ENCODE data around the gene DMRT3. TPM values are rescaled to one million over a fixed set of nuclear protein-coding genes. Genes with fewer than 3 reads are reported as not detected.

Gene DMRT3
- total and polyA plus RNA-seq, 8 donors = not detected

DNA sequence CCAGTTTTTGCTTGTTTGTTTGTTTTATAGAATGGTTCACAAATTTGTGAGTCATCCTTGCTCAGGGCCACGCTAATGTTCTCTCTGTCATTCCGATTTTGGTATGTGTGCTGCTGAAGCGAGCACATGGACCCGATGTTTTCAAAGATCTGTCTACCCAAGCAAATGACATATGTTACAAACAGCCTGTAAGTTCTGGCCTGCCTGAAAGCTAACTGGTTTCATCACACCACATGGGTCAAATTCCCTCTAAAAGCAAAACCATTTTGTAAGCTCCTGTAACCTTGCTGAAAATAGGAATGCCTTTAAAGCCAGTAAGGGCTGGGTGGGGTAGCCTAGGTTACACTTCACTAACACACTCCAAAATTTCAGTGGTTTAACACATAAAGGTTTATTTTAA lies 25.4 kb downstream of the DMRT3 start:
- Histone ChIP-seq H3K36me3 (no peaks in the 10 kb centered on the region), H3K4me3 (no peak overlapping the region), H3K27me3 (peaks cover 0 to 5% of the 10 kb centered on the region in 2 donors), H3K4me1 (no peaks in the 10 kb centered on the region), H3K9me3 (peaks cover 0 to 5% of the 10 kb centered on the region in 2 donors), H3K27ac (no peak overlapping the region)
- intact Hi-C loops (cut with DNase I) = no loop called here
- TF ChIP-seq, protein P1, sequence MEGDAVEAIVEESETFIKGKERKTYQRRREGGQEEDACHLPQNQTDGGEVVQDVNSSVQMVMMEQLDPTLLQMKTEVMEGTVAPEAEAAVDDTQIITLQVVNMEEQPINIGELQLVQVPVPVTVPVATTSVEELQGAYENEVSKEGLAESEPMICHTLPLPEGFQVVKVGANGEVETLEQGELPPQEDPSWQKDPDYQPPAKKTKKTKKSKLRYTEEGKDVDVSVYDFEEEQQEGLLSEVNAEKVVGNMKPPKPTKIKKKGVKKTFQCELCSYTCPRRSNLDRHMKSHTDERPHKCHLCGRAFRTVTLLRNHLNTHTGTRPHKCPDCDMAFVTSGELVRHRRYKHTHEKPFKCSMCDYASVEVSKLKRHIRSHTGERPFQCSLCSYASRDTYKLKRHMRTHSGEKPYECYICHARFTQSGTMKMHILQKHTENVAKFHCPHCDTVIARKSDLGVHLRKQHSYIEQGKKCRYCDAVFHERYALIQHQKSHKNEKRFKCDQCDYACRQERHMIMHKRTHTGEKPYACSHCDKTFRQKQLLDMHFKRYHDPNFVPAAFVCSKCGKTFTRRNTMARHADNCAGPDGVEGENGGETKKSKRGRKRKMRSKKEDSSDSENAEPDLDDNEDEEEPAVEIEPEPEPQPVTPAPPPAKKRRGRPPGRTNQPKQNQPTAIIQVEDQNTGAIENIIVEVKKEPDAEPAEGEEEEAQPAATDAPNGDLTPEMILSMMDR (IDR thresholded peaks at IDR 0.05) = no peak
- no peak for ATAC-seq
- no peak for DNase-seq

DNA sequence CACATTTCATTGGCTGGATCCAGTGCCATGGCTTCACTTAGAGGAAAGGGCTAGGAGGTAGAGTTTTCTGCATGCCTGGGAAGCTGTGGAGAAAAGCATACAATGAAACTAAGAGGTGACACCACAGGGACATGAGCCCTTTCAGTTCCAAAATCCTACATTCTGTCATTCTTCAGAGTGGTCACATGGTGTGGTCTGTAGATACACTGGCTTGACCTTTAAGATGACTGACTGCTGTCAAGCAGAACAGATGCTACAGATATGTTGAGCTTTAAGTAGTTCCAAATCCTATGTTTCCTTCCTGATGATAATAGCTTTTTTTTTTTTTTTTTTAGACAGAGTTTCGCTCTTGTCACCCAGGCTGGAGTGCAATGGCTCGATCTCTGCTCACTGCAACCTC lies 26.2 kb downstream of the DMRT3 start:
- H3K36me3 ChIP-seq = no peaks in the 10 kb centered on the region
- ATAC-seq (no peak), DNase-seq (no peak)
- peaks cover 0 to 5% of the 10 kb centered on the region in 2 donors for H3K9me3 ChIP-seq
- no peak overlapping the region for H3K4me3 ChIP-seq
- no peak overlapping the region for H3K27ac ChIP-seq
- intact Hi-C loops (cut with DNase I) = no loop called here
- H3K27me3 ChIP-seq = peaks cover 0 to 5% of the 10 kb centered on the region in 2 donors
- no peaks in the 10 kb centered on the region for H3K4me1 ChIP-seq
- TF ChIP-seq, protein P1 (IDR thresholded peaks at IDR 0.05) = no peak

DNA sequence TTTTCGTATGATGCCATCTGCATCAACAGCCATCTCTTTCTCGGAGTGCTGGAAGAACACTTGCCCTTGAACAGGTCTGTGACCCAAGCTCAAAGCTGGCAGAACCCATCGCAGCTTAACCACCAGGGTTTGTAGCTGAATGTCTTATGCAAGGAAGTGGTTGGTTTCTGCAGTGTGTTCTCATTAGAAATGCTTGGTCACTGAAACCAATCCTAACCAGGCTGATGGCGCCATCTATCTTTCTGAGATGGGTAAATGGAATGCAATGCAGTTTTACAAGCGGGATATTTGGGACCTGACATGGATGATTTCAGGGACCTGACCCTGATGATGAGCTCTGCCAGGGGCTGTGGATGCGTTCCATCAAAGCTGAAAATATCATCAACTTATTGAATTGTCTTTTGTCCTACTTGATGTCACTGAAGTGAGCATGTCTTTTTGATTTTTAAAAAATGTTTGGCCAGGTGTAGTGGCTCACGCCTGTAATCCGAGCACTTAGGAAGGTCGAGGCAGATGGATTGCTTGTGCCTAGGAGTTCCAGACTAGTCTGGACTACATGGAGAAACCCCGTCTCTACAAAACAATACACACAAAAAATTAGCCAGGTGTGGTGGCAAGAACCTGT lies 28.7 kb downstream of the DMRT3 start:
- peaks cover 0 to 16% of the 10 kb centered on the region in 2 donors for H3K27me3 ChIP-seq
- TF ChIP-seq, protein P1 (IDR thresholded peaks at IDR 0.05) = peak; percentile 26 to 48
- peak; percentile 49 for ATAC-seq
- H3K27ac ChIP-seq = no peak overlapping the region
- intact Hi-C loops (cut with DNase I) = loop anchor here in 1 of 2 donors (5.0 kb wide), 1 partner anchor 113 kb away; no protein-coding TSS in a partner anchor
- H3K36me3 ChIP-seq = no peaks in the 10 kb centered on the region
- H3K9me3 ChIP-seq = no peaks in the 10 kb centered on the region
- no peak overlapping the region for H3K4me3 ChIP-seq
- DNase-seq = peak in 1 of 4 donors; percentile 33
- H3K4me1 ChIP-seq = no peaks in the 10 kb centered on the region

DNA sequence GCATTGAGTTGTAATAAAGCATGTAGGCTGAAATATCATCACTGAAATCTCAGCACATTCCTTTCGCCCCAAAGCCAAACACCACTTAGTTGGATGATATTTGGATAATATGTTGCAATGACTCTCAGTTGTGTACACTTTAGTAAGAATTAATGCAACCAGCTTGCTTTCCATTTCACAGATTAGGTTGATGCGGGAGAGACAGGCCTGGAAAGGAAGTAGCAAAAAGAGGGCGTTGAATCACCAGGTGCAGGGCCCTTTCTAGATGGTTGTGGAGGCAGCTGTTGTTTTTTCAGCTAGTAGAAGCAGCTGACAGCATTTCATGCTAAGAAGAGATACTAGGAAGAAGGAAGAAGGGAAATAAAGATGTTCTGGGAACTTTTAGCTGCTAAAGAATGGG lies 30.9 kb downstream of the DMRT3 start:
- Histone ChIP-seq H3K27ac (no peak overlapping the region), H3K4me1 (no peaks in the 10 kb centered on the region), H3K36me3 (no peaks in the 10 kb centered on the region), H3K9me3 (no peaks in the 10 kb centered on the region), H3K27me3 (peaks cover 0 to 34% of the 10 kb centered on the region in 2 donors), H3K4me3 (no peak overlapping the region)
- intact Hi-C loops (cut with DNase I) = loop anchor here in 1 of 2 donors (5.0 kb wide), 1 partner anchor 115 kb away; no protein-coding TSS in a partner anchor
- DNase-seq (no peak), ATAC-seq (peak; percentile 53)
- TF ChIP-seq, protein P1 (IDR thresholded peaks at IDR 0.05) = no peak

DNA sequence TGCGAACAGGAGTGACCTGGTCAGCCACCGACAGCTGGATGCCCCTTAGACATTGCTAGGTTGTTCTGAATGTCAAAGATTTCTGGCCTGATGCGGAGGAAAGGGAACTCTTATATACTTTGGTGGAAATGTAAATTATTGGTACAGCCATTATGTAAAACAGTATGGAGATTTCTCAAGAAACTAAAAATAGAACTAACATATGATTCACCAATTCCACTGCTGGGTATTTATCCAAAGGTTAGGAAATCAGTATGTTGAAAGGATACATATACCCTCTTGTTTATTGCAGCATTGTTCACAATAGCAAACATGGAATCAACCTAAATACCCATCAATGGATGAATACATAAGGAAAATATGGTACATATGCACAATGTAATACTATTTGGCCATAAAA lies 31.8 kb downstream of the DMRT3 start:
- no peak for DNase-seq
- Histone ChIP-seq H3K4me3 (no peak overlapping the region), H3K27me3 (peaks cover 0 to 28% of the 10 kb centered on the region in 2 donors), H3K36me3 (no peaks in the 10 kb centered on the region), H3K9me3 (no peaks in the 10 kb centered on the region), H3K27ac (no peak overlapping the region), H3K4me1 (no peaks in the 10 kb centered on the region)
- no peak for ATAC-seq
- TF ChIP-seq, protein P1 (IDR thresholded peaks at IDR 0.05) = no peak
- intact Hi-C loops (cut with DNase I) = loop anchor here in 1 of 2 donors (5.0 kb wide), 1 partner anchor 116 kb away; no protein-coding TSS in a partner anchor
